Measurements from ENCODE around the gene DCST2.

DNA sequence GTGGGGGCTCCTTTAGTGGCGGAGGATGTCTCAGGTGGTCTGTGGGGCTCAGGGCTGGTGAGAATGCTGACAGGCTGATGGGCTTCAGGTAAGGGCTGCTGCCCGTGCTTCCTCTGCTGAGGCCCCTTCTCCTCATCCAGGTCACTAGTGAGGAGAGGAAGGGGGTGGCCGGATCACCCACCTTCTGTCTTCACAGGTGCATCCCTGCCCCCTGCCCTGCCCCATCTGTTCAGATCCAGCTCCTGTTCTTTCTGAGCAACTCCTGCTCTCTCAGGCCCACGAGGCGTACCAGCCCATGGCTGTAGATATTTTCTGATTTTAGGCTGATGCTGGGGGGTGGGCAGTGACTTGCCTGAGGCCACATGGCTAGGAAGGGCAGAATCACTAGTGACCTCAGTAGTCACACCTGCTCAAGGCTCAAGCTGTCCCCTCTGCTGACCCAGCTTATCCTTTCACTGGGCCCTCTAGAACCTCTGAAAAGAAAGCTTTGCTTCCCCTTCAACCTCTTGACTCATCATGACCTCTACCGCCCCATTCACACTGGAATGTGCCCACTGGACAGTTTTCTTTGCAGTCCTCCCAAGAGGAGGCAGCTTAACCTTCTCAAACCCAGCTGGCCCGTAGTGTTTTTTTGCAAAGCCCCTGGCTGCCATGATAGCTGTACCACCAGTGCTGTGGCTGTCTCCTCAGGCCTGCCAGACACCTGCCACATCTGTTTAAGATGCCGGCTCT, 14.8 kb downstream of the DCST2 start:
- TF ChIP-seq, protein P1, sequence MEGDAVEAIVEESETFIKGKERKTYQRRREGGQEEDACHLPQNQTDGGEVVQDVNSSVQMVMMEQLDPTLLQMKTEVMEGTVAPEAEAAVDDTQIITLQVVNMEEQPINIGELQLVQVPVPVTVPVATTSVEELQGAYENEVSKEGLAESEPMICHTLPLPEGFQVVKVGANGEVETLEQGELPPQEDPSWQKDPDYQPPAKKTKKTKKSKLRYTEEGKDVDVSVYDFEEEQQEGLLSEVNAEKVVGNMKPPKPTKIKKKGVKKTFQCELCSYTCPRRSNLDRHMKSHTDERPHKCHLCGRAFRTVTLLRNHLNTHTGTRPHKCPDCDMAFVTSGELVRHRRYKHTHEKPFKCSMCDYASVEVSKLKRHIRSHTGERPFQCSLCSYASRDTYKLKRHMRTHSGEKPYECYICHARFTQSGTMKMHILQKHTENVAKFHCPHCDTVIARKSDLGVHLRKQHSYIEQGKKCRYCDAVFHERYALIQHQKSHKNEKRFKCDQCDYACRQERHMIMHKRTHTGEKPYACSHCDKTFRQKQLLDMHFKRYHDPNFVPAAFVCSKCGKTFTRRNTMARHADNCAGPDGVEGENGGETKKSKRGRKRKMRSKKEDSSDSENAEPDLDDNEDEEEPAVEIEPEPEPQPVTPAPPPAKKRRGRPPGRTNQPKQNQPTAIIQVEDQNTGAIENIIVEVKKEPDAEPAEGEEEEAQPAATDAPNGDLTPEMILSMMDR (conservative IDR thresholded peaks at IDR 0.05; ENCODE audit: low read length): no peak
- no peak for TF ChIP-seq EZH2phosphoT487 (IDR thresholded peaks at IDR 0.05; ENCODE audit: borderline replicate concordance)
